C4-2B (cell line): Measurements from ENCODE around the gene DRG1.

Source experiments
- ZFX ChIP-seq: fragments of 450-650 bp; IDR thresholded peaks from 2 replicates; pipeline ENCODE4 v1.6.1; 2017
- TF ChIP-seq, protein P1 (sequence below): fragments of 450-650 bp; conservative IDR thresholded peaks from 2 replicates; pipeline ENCODE4 v1.5.1; 2017; ENCODE audit warnings: mild to moderate bottlenecking

DNA sequence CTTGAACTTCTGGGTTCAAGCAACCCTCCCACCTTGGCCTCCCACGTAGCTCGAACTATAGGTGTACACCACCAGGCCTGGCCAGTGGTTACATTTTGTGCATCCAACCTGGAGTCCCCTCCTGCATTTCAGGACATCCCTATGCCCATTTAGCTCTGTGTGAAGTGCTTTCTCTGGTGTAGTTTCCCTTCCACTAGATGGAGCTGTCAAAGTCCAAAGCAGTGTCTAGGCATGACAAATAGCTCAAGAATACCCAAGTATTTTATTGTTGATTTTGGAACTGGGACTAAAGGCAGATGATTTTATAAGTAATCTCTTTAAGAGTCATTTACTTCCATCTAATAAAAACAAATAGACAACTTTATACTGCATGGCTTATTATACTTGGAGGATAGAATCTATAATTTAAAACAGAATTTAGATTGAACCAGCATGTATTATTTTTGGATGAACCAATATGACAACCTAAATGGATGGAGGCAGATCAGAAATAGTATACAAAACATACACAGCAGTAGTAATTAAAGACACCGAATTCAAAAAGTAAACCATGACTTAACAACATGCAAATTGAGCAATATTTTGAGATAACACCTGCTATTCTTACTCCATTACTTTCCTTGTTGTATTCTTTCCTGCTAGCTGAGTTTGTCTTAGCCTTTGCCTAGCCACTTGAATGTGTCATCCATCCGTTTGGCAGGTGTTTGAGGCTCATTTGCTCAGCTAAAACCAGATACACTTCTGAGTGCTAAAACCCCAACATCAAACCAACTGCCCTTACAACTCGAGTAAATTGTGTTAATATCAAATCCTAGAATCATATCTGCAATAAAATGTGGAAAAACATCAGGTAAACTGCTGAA is 52.5 kb downstream of the DRG1 start:
- TF ChIP-seq, protein P1, sequence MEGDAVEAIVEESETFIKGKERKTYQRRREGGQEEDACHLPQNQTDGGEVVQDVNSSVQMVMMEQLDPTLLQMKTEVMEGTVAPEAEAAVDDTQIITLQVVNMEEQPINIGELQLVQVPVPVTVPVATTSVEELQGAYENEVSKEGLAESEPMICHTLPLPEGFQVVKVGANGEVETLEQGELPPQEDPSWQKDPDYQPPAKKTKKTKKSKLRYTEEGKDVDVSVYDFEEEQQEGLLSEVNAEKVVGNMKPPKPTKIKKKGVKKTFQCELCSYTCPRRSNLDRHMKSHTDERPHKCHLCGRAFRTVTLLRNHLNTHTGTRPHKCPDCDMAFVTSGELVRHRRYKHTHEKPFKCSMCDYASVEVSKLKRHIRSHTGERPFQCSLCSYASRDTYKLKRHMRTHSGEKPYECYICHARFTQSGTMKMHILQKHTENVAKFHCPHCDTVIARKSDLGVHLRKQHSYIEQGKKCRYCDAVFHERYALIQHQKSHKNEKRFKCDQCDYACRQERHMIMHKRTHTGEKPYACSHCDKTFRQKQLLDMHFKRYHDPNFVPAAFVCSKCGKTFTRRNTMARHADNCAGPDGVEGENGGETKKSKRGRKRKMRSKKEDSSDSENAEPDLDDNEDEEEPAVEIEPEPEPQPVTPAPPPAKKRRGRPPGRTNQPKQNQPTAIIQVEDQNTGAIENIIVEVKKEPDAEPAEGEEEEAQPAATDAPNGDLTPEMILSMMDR, result peak; percentile 90
- no peak for TF ChIP-seq ZFX
